ENCODE data around the gene APOE. TPM values are rescaled to one million over a fixed set of nuclear protein-coding genes. Genes with fewer than 3 reads are reported as not detected.

Gene APOE
- polyA plus RNA-seq, 3 donors, result 397 to 528 (median 454) TPM

GRCh38 chr19:44939668-44940067 is 34.1 kb downstream of the APOE start:
- no peak for DNase-seq

GRCh38 chr19:44942067-44942571 is 36.5 kb downstream of the APOE start, which contains the start of gene APOC4:
TSS of gene APOC4 (plus strand) at chr19:44942237. CDS start at chr19:44942278, 41 bp downstream.
- DNase-seq, result no peak

- DNase-seq, result no peak
Observed at GRCh38 chr19:44943801-44944249, 38.2 kb downstream of the APOE start.

- no peak for DNase-seq
Observed at GRCh38 chr19:44947041-44947581, 41.5 kb downstream of the APOE start.

GRCh38 chr19:44948237-44948636 is 42.6 kb downstream of the APOE start:
- no peak for DNase-seq

- DNase-seq, result no peak
Observed at GRCh38 chr19:44948763-44949374, 43.3 kb downstream of the APOE start.

GRCh38 chr19:44949550-44949949 is 44.0 kb downstream of the APOE start:
- DNase-seq, result no peak

- DNase-seq, result peak; percentile 82
Observed at GRCh38 chr19:44951179-44952159, 45.9 kb downstream of the APOE start.

GRCh38 chr19:44954278-44954648 is 48.7 kb downstream of the APOE start:
- no peak for DNase-seq

GRCh38 chr19:44954649-44955504 is 49.3 kb downstream of the APOE start, which contains the start of gene CLPTM1:
TSS of gene CLPTM1 (plus strand) at chr19:44955380. CDS start at chr19:44955396, 16 bp downstream.
- peak; percentile 96 for DNase-seq

- DNase-seq, result no peak
Observed at GRCh38 chr19:44955505-44956439, 50.2 kb downstream of the APOE start.

- no peak for DNase-seq
Observed at GRCh38 chr19:44957526-44957925, 51.9 kb downstream of the APOE start.

- DNase-seq, result no peak
Observed at GRCh38 chr19:44958090-44958489, 52.5 kb downstream of the APOE start.

Other genes with a start within 250 kb of the APOE start
- gene CEACAM19, start 234.3 kb upstream of the APOE start, polyA plus RNA-seq (ENCODE audit: insufficient read length in 3 of 3), result 10 to 100 TPM; 10.2 to 24.7 (median 24.3) TPM
- gene CEACAM16, start 206.6 kb upstream of the APOE start, polyA plus RNA-seq (ENCODE audit: insufficient read length in 3 of 3), result not detected
- gene BCL3, start 157.1 kb upstream of the APOE start, polyA plus RNA-seq (ENCODE audit: insufficient read length in 3 of 3), result 1 to 10 TPM; 8.5 to 9.8 (median 8.8) TPM
- gene CBLC, start 127.9 kb upstream of the APOE start, polyA plus RNA-seq (ENCODE audit: insufficient read length in 3 of 3), result 1 to 10 TPM; 6.6 to 9.7 (median 7.4) TPM
- 100 to 1,000 TPM; 677 to 737 (median 725) TPM for gene BCAM, start 96.7 kb upstream of the APOE start, polyA plus RNA-seq (ENCODE audit: insufficient read length in 3 of 3)
- gene NECTIN2, start 59.5 kb upstream of the APOE start, polyA plus RNA-seq (ENCODE audit: insufficient read length in 3 of 3), result 100 to 1,000 TPM; 181 to 187 (median 187) TPM
- 10 to 100 TPM; 48.7 to 58.2 (median 57.6) TPM for gene TOMM40, start 14.5 kb upstream of the APOE start, polyA plus RNA-seq (ENCODE audit: insufficient read length in 3 of 3)
- 10 to 100 TPM in 2 of 3 donors, 1 to 10 TPM in 1; 8.4 to 11.7 (median 11.6) TPM for gene APOC1, start 8.8 kb downstream of the APOE start, polyA plus RNA-seq (ENCODE audit: insufficient read length in 3 of 3)
- under 1 TPM in 1 of 3 donors, not detected in 2; 0.35 TPM for gene APOC4, start 36.4 kb downstream of the APOE start, polyA plus RNA-seq (ENCODE audit: insufficient read length in 3 of 3)
- gene APOC2, start 40.3 kb downstream of the APOE start, polyA plus RNA-seq (ENCODE audit: insufficient read length in 3 of 3), result 10 to 100 TPM; 13.1 to 16.3 (median 14.1) TPM
- 100 to 1,000 TPM; 120 to 129 (median 127) TPM for gene CLPTM1, start 49.6 kb downstream of the APOE start, polyA plus RNA-seq (ENCODE audit: insufficient read length in 3 of 3)
- gene RELB, start 95.7 kb downstream of the APOE start, polyA plus RNA-seq (ENCODE audit: insufficient read length in 3 of 3), result 1 to 10 TPM; 6.3 to 7.8 (median 7.6) TPM
- gene CLASRP, start 133.2 kb downstream of the APOE start, polyA plus RNA-seq (ENCODE audit: insufficient read length in 3 of 3), result 10 to 100 TPM; 56.2 to 80.1 (median 76.2) TPM
- gene ZNF296, start 170.7 kb downstream of the APOE start, polyA plus RNA-seq (ENCODE audit: insufficient read length in 3 of 3), result 1 to 10 TPM; 1.1 to 2.4 (median 2.1) TPM
- gene GEMIN7, start 173.5 kb downstream of the APOE start, polyA plus RNA-seq (ENCODE audit: insufficient read length in 3 of 3), result 10 to 100 TPM; 21.5 to 24.0 (median 23.4) TPM
- 10 to 100 TPM; 31.8 to 37.5 (median 35.4) TPM for gene PPP1R37, start 187.4 kb downstream of the APOE start, polyA plus RNA-seq (ENCODE audit: insufficient read length in 3 of 3)

All from renal pelvis (tissue), 4 donors.